Pancreas (tissue), 10 donors: ENCODE data around the gene LHFPL2. TPM values are rescaled to one million over a fixed set of nuclear protein-coding genes. Genes with fewer than 3 reads are reported as not detected.

Experiments
- ATAC-seq, 4 donors: fragments of 200-7000 bp; cut with Tn5 transposase; one replicate each; pipeline versions ENCODE4 v1.8.0 to v1.9.1; 2020; ENCODE audit warnings: mild to moderate bottlenecking in 4 of 4, moderate library complexity in 4 of 4
- DNase-seq, 6 donors: peaks; one replicate each; pipeline ENCODE4 v3.0.0-alpha.2; 2020
- FAIRE-seq: peaks from 2 replicates; lab custom pipeline; 2012; peaks lifted over from hg19 to GRCh38; lab: Jason Lieb, UNC
- H3K27ac ChIP-seq, 4 donors: fragments of 200-600 bp; sonication (generic); 1 replicate in 3 of 4; 2 replicates in 1 of 4; pipeline versions ENCODE4 v1.5.0 to v1.8.0; 2020
- H3K27me3 ChIP-seq, 4 donors: fragments of 200-600 bp; one replicate each; pipeline ENCODE4 v1.8.0; 2021
- H3K36me3 ChIP-seq, 3 donors: fragments of 200-600 bp; sonication (generic) in 1 of 3; one replicate each; pipeline versions ENCODE4 v1.5.0 to v1.8.0; 2020 to 2021
- H3K4me1 ChIP-seq, 3 donors: fragments of 200-600 bp; one replicate each; pipeline ENCODE4 v1.8.0; 2021
- H3K4me3 ChIP-seq, 4 donors: fragments of 200-600 bp; sonication (generic) in 2 of 4; one replicate each; pipeline versions ENCODE4 v1.5.0 to v1.8.0; 2020 to 2021
- H3K9me3 ChIP-seq, 4 donors: fragments of 200-600 bp; one replicate each; pipeline ENCODE4 v1.8.0; 2021
- CTCF ChIP-seq, 4 donors: fragments of 200-600 bp; sonication (generic) in 3 of 4; IDR thresholded peaks; one replicate each; pipeline versions ENCODE4 v1.5.0 to v1.8.0; 2021; ENCODE audit warnings: antibody characterized with exemption in 4 of 4
- WGBS, 2 donors: extraction: QIAGEN DNeasy Blood & Tissue Kit; methylation state at CpG; one replicate each; pipeline ENCODE4 v1.1.7; 2013; 5-methylcytosine and 5-hydroxymethylcytosine counted together
- intact Hi-C, 3 donors: fragments of 100-400 bp; cut with DNase I; formaldehyde crosslinking; loops; one replicate each; pipeline versions ENCODE4 v1.11.1 to v1.14.2; 2022
- polyA plus RNA-seq, 2 donors: library from polyadenylated mRNA; stranded (reverse); fragments of 200-250 nt; gene quantifications; one replicate each; pipeline ENCODE4 v1.2.3, GENCODE V29; 2013
- total RNA-seq, 6 donors: library from RNA; stranded (reverse); fragmentation: NEBNext Ultra II Directional in 4 of 6; extraction: Animal tissue kit (Norgen Biotek cat#: 25700) in 4 of 6; gene quantifications; one replicate each; pipeline versions ENCODE4 v1.2.1 to v1.2.4, GENCODE V29; 2021 to 2023
- donor health status: healthy with polysubstance abuse.
- donor health status: DM: no; HTN: no; CAD: no; lungs with moderate emphysema.
- donor health status: DM: no; HTN: no; CAD: no.
- donor health status: control.
- donor health status: control.
- donor health status: Bipolar disorder and iron deficiency.
- donor health status: DM: yes; HTN: yes; CAD: no.
- donor health status: DM: no; HTN: no; CAD: no.
- donor health status: DM: no; HTN: no; CAD: no.
- donor health status: DM: yes; HTN: yes; CAD: no.

Gene LHFPL2
- total and polyA plus RNA-seq, 8 donors: 4.0 to 28.4 (median 13.0) TPM

- no peak for TF ChIP-seq CTCF (IDR thresholded peaks at IDR 0.05)
- no peak overlapping the region for H3K4me3 ChIP-seq
- peak overlapping the region in 1 of 4 donors; percentile 22 for H3K27ac ChIP-seq
- intact Hi-C loops: no loop called here
- ATAC-seq (peak in 1 of 4 donors; percentile 39), DNase-seq (no peak), FAIRE-seq (no peak)
- no peaks in the 10 kb centered on the region for H3K36me3 ChIP-seq
- peaks cover 0 to 16% (median 8%) of the 10 kb centered on the region in 3 donors for H3K4me1 ChIP-seq
- H3K27me3 ChIP-seq: no peaks in the 10 kb centered on the region
- no peaks in the 10 kb centered on the region for H3K9me3 ChIP-seq
- 20 to 22% methylated on average over 1 of the region's 1 CpG for WGBS, 2 donors
Observed at GRCh38 chr5:78660401-78660800, 11.8 kb upstream of the LHFPL2 start.

GRCh38 chr5:78659714-78660113 is 11.1 kb upstream of the LHFPL2 start:
- FAIRE-seq (no peak), ATAC-seq (peak; percentile 80 to 93 (median 86)), DNase-seq (peak in 3 of 6 donors; percentile 31 to 47 (median 39))
- Histone ChIP-seq H3K4me3 (no peak overlapping the region), H3K36me3 (no peaks in the 10 kb centered on the region), H3K27ac (peak overlapping the region in 2 of 4 donors; percentile 22 to 23), H3K9me3 (no peaks in the 10 kb centered on the region), H3K4me1 (peaks cover 0 to 16% (median 8%) of the 10 kb centered on the region in 3 donors), H3K27me3 (no peaks in the 10 kb centered on the region)
- WGBS, 2 donors: 19 to 22% methylated on average over 3 of the region's 3 CpGs
- intact Hi-C loops: no loop called here
- no peak for TF ChIP-seq CTCF (IDR thresholded peaks at IDR 0.05)

- WGBS, 2 donors: 89 to 93% methylated on average over 3 of the region's 3 CpGs
- FAIRE-seq: no peak
- Histone ChIP-seq H3K27ac (no peak overlapping the region), H3K27me3 (no peaks in the 10 kb centered on the region), H3K4me1 (peaks cover 0 to 16% (median 8%) of the 10 kb centered on the region in 3 donors), H3K9me3 (no peaks in the 10 kb centered on the region), H3K4me3 (no peak overlapping the region), H3K36me3 (no peaks in the 10 kb centered on the region)
- intact Hi-C loops: no loop called here
- DNase-seq: no peak
- TF ChIP-seq CTCF (IDR thresholded peaks at IDR 0.05): no peak
- no peak for ATAC-seq
Observed at GRCh38 chr5:78659114-78659513, 10.5 kb upstream of the LHFPL2 start.

- no peak overlapping the region for H3K4me3 ChIP-seq
- H3K36me3 ChIP-seq: no peaks in the 10 kb centered on the region
- 98 to 99% methylated on average over 2 of the region's 2 CpGs for WGBS, 2 donors
- no peak for TF ChIP-seq CTCF (IDR thresholded peaks at IDR 0.05)
- intact Hi-C loops: no loop called here
- H3K27ac ChIP-seq: no peak overlapping the region
- DNase-seq: no peak
- H3K9me3 ChIP-seq: no peaks in the 10 kb centered on the region
- ATAC-seq: no peak
- FAIRE-seq: no peak
- no peaks in the 10 kb centered on the region for H3K27me3 ChIP-seq
- peaks cover 0 to 16% (median 8%) of the 10 kb centered on the region in 3 donors for H3K4me1 ChIP-seq
Observed at GRCh38 chr5:78657201-78657600, 8.6 kb upstream of the LHFPL2 start.

- ATAC-seq: no peak
- Histone ChIP-seq H3K4me1 (peaks cover 0 to 16% (median 8%) of the 10 kb centered on the region in 3 donors), H3K27ac (no peak overlapping the region), H3K9me3 (no peaks in the 10 kb centered on the region), H3K27me3 (no peaks in the 10 kb centered on the region), H3K4me3 (no peak overlapping the region), H3K36me3 (no peaks in the 10 kb centered on the region)
- FAIRE-seq: no peak
- DNase-seq: no peak
- TF ChIP-seq CTCF (IDR thresholded peaks at IDR 0.05): no peak
- intact Hi-C loops: no loop called here
Observed at GRCh38 chr5:78655746-78656290, 7.2 kb upstream of the LHFPL2 start.
